ENCODE results near the gene TTC3.

The TTC3 gene

DNA sequence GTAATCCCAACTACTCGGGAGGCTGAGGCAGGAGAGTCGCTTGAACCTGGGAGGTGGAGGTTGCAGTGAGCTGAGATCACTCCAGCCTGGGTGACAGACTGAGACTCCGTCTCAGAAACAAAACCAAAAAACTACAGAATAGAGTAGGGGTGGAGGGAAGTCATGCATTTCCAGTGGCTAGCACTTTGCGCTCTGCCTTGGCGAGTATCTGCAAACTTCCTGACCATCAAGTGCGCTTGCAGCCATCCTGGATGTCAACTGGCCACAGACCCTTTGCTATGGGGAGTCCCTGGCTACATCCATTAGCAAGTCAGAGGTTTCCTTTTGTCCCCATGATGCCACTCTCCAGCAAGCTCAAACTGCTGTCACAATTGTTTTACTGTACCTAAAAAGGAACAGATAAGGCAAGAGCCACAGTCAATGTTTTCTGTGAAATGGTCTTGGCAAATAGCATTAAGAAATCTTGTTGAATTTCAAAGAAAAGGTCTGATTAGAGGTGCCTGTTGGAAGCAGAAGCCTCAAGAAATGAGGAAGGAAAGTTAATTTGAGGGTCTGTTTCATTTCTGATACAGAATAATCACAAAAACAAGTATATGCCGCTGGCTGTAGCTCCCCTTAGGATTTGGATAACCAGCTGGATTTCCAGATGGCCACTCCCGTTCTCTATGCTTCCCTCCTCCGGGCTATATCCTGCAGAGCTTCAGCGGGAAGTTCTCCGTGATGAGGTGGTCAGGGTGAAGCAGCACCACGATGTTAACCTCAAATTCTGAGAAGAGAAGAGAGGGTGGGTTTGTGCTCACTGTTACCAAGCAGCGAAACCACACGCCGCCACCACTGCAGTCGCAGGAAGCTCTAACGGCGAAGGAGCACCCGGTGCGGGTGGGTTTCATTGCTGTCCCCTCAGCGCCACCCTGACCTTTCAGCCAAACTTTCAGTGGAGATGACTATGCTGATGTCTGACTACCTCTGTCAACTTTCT, 152.1 kb downstream of the TTC3 start:
- peak; percentile 27 to 33 for DNase-seq (ENCODE audit: low read depth in 2 of 2)

DNA sequence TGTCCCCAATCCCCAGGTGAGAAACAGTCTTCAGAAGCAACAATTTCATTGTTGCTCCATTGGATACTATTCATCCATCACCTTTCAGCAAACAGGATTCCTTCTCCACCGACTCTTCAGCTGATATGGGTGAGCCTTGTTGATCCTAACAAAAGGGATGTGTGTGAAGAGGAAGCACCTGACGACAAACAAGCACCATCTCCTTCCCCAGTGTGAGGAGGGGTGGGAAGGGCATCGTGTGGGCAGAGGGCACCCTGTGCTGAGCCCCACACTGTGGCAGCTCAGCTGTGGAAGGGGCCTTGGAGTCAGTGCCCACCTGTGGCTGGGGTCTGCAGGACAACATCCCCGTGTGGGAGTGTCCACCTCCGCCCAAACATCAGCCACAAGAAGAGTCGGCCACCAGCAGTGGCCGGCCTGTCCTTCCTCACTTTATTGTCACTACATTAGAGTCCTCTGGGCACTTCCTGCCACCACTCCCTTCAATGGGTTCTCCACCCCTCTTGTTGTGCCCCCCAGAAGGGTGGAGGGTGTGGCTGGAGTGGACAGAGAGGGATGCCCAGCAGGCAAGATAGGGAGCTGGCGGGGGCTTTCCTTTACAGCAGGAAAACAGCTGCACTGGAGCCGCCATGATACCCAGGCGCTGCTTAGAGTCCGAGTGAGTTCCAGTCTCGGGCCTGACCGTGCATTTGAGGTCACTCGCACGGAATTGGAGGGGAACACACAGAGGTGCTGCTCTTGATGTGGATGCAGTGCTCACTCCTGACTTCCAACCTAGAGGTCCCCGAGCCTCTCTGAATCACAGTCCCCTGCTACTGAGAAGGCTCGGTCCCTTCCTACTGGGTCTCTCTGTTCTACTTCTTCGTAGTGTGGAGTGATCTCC, 153.2 kb downstream of the TTC3 start:
- DNase-seq (ENCODE audit: low read depth in 2 of 2), result no peak

GRCh38 chr21:37227071-37228002, 154.3 kb downstream of the TTC3 start:
- no peak for DNase-seq (ENCODE audit: low read depth in 2 of 2)

DNA sequence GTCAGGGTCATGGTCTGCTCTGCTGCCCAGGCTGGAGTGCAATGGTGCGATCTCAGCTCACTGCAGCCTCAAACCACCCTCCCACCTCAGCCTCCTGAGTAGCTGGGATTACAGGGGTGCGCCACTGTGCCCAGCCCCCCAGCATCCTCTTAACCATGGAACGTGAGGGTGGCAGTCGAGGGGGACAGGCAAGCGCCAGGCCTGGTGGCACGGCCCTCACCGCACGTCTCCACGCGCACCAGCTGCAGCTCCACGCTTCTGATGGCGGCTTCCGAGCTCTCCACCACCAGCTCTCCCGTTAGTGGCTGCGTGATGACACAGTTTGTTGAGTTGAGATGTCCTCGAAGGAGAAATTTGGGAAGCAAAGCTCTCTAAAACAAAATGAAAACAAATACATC, 154.9 kb downstream of the TTC3 start:
- DNase-seq (ENCODE audit: low read depth in 2 of 2), result no peak

DNA sequence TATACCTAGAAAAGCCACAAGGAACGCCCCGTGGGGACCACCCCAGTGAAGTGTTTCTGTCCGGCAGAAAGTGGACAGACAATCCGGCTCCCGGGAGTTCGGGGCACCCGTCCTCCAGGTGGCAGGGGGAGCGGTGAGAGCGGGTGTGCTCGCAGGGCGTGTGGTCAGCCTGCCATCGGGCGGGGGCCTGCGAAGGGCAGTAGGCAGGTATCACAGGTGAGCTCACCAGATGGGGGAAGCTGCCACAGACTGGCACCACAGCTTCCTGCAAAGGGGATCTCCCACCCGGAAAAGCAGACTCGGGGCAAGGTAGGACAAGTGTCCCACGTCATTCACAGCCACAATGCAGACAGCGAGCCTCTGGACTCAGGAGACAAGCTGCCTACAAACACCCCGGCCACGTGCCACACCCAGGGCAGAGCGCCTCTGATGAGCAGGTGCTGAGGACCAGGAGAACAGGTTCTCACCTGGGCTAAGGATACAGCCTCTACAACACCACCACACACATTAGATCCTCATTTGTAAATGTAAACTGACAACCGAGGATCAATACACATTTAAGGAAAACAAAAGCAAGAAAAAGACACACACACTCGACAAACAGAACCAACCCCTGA, 157.7 kb downstream of the TTC3 start:
- DNase-seq (ENCODE audit: low read depth in 2 of 2), result no peak

DNA sequence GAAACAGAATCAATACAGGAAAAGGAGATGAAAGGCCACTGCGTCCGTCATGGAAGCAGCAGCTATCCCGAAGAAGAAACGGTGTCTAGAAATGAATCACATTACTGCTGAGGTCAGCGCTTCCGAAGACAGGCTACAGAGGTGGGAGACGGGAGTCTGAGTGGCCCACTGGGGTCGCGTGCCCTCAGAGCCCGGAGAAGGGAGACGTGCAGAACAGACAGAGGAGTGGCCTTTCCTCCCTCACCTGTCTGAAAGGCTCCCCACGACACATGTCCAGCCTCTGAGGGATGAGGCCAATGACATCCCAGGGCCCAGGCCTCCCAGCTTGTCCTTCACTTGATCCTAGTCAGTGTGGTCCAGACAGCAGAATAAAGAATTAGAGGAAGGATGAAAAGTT, 158.2 kb downstream of the TTC3 start:
- DNase-seq (ENCODE audit: low read depth in 2 of 2), result no peak

- no peak for DNase-seq (ENCODE audit: low read depth in 2 of 2)
These were observed 158.6 kb downstream of the TTC3 start for GRCh38 chr21:37231671-37232070.

- DNase-seq (ENCODE audit: low read depth in 2 of 2), result no peak
These were observed 159.4 kb downstream of the TTC3 start for GRCh38 chr21:37232274-37233018.

GRCh38 chr21:37233551-37234146, 160.6 kb downstream of the TTC3 start:
- DNase-seq (ENCODE audit: low read depth in 2 of 2), result no peak

- DNase-seq (ENCODE audit: low read depth in 2 of 2), result no peak
These were observed 164.3 kb downstream of the TTC3 start for GRCh38 chr21:37237346-37237745.

DNA sequence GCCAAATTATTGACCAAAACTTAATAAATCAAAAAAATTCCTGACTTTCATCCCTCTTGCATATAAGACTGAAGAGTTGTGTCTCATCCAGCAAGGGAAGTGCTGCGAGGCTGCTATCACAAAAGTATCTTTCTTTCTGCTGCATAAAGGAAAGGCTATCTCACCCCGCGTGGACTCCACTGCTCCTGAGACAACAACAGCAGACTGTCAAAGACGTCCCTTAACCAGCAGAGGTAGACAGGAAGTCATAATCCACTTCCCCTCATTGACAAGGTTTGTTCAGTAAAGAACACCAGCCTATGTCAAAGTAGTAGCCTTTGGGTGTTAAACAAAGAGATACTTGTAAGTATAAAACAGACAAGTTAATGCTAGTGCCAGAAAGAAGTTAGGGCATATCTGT, 164.7 kb downstream of the TTC3 start:
- DNase-seq (ENCODE audit: low read depth in 2 of 2), result no peak

DNA sequence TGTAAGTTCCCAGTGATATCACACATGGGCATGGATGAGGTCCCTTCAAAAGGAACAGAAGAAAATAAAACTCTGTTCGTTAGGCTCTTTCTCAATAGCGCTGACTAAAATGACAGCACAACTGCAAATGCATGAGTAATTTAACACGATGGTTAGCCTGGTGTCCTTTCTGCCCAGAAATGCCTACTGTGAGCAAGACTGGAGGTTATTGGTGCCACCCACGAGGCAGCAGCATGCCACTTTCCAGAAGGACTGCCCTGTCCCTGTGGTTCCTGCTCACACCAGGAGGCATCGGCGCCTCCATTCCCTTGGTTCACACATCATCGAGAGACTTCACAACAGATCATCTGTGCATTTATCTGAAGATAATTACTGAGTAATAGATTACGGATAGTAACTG, 167.9 kb downstream of the TTC3 start:
- DNase-seq (ENCODE audit: low read depth in 2 of 2), result no peak

GRCh38 chr21:37241426-37241825, 168.4 kb downstream of the TTC3 start:
- DNase-seq (ENCODE audit: low read depth in 2 of 2), result no peak

DNA sequence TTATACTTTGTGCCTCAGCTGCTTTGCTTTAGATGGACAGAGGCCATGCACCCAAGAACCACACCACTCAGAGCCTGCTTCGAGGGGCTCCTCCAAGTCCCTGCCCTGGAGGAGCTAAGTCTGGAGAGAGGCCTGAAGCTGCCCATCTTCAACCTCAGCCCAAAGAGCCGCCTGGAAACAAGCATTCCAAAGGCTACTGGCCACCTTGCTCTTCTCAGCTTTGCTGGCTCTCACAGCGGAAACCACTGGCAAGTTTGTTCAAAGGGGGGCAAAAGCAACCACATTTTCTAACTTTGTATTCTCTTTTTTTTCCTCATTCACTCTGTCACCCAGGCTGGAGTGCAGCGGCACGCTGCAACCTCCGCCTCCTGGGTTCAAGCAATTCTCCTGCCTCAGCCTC, 170.9 kb downstream of the TTC3 start:
- DNase-seq (ENCODE audit: low read depth in 2 of 2), result no peak

DNA sequence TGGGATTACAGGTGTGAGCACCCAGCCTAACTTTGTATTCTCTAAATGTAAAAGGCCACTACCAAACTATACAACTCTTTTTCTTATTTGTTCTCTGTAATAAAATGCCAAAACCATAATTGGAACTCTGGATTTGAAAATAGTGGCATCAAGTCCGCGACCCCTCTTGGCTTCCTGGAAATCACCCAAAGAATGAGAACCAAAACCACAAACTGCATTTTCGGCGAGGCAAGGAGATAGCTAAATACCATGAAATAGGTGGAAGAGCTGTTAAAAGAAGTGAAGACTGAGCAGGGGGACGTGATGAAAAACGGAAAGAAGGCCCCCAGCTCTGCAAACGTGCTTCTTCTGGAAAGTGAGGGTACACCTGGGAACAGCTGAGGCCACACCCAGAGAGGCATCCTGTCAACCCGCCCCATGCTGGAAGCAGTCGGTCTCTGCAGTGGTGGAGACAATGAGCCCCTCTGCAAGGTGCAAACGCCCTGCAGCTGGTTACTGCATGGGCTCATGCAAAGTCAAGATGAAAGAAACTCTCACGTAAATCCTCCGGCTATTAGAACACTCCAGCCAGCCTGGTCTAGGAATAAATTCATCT, 171.5 kb downstream of the TTC3 start:
- DNase-seq (ENCODE audit: low read depth in 2 of 2), result no peak

- DNase-seq (ENCODE audit: low read depth in 2 of 2), result no peak
These were observed 172.1 kb downstream of the TTC3 start for GRCh38 chr21:37245151-37245550.

DNA sequence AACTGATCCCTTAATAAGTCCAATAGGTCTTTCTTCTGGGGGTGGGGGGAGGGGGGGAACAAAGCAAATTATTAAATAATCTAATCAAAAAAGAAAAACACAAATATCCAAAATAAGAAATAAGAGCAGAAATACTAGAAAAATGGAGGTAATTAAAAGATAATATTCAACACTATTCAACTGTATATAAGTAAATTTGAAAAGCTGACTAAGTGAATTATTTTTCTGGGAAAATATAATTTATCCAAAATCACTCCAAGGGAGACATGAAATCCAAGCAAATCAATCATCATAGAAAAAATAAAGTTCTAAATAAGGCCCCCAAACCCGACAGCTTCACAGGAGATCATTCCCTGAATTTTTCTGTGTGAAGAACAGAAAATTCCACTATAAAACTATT, 175.2 kb downstream of the TTC3 start:
- DNase-seq (ENCODE audit: low read depth in 2 of 2), result no peak

- no peak for DNase-seq (ENCODE audit: low read depth in 2 of 2)
These were observed 176.3 kb downstream of the TTC3 start for GRCh38 chr21:37249112-37249904.

- DNase-seq (ENCODE audit: low read depth in 2 of 2), result no peak
These were observed 178.2 kb downstream of the TTC3 start for GRCh38 chr21:37251294-37251634.

Data from stimulated activated CD4-positive, alpha-beta T cell treated with anti-CD3 and anti-CD28 coated beads, Interleukin-15, amount 100 ng/mL, for 48 hours (primary cell).